Right atrium auricular region (tissue), 2 donors: Measurements from ENCODE around the gene BANP. TPM values are rescaled to one million over a fixed set of nuclear protein-coding genes. Genes with fewer than 3 reads are reported as not detected.

Experiments used
- DNase-seq: peaks from one replicate; pipeline ENCODE4 v3.0.0-alpha.2; 2019; ENCODE audit warnings: low spot score
- H3K27ac ChIP-seq, 2 donors: fragments of 200-600 bp; sonication (generic); 1 replicate in 1 of 2; 2 replicates in 1 of 2; pipeline ENCODE4 v1.5.1; 2016 to 2019
- H3K27me3 ChIP-seq, 2 donors: fragments of 200-600 bp; sonication (generic); one replicate each; pipeline versions ENCODE4 v1.5.1 to v1.6.0; 2017 to 2019
- H3K36me3 ChIP-seq: fragments of 200-600 bp; sonication (generic); one replicate; pipeline ENCODE4 v1.5.1; 2016
- H3K4me1 ChIP-seq, 2 donors: fragments of 200-600 bp; sonication (generic); one replicate each; pipeline versions ENCODE4 v1.5.1 to v1.6.0; 2017 to 2019
- H3K4me3 ChIP-seq, 2 donors: fragments of 200-600 bp; sonication (generic); 1 replicate in 1 of 2; 2 replicates in 1 of 2; pipeline ENCODE4 v1.5.1; 2017 to 2019; ENCODE audit warnings: mild to moderate bottlenecking in 1 of 2, moderate library complexity in 1 of 2
- H3K9me3 ChIP-seq, 2 donors: fragments of 200-600 bp; sonication (generic); one replicate each; pipeline ENCODE4 v1.5.1; 2019
- CTCF ChIP-seq, 2 donors: fragments of 200-600 bp; sonication (generic); IDR thresholded peaks; one replicate each; pipeline ENCODE4 v1.5.1; 2019; ENCODE audit warnings: antibody characterized with exemption in 2 of 2
- total RNA-seq, 2 donors: library from RNA; depleted of rRNA; stranded (reverse); fragments of >200 nt; gene quantifications; one replicate each; pipeline ENCODE4 v1.1.0, GENCODE V29; 2016

Gene BANP
- total RNA-seq, 2 donors from 2014 or later, result 10.4 to 14.4 TPM

- H3K27me3 ChIP-seq, result no peaks in the 10 kb centered on the region
- no peak overlapping the region for H3K4me3 ChIP-seq
- no peak overlapping the region for H3K27ac ChIP-seq
- no peaks in the 10 kb centered on the region for H3K9me3 ChIP-seq
- H3K36me3 ChIP-seq, result no peaks in the 10 kb centered on the region
- peaks cover 0 to 48% of the 10 kb centered on the region in 2 donors for H3K4me1 ChIP-seq
- no peak for TF ChIP-seq CTCF (IDR thresholded peaks at IDR 0.05)
- DNase-seq, result no peak
These were observed 7.4 kb downstream of the BANP start for GRCh38 chr16:87958632-87959031.

- Histone ChIP-seq H3K36me3 (no peaks in the 10 kb centered on the region), H3K4me1 (peaks cover 0 to 48% of the 10 kb centered on the region in 2 donors), H3K9me3 (no peaks in the 10 kb centered on the region), H3K27me3 (no peaks in the 10 kb centered on the region), H3K4me3 (no peak overlapping the region), H3K27ac (no peak overlapping the region)
- no peak for DNase-seq
- TF ChIP-seq CTCF (IDR thresholded peaks at IDR 0.05), result no peak
These were observed 8.3 kb downstream of the BANP start for GRCh38 chr16:87959391-87959990.

- no peak overlapping the region for H3K4me3 ChIP-seq
- H3K4me1 ChIP-seq, result peaks cover 0 to 48% of the 10 kb centered on the region in 2 donors
- no peak for TF ChIP-seq CTCF (IDR thresholded peaks at IDR 0.05)
- H3K9me3 ChIP-seq, result no peaks in the 10 kb centered on the region
- no peak overlapping the region for H3K27ac ChIP-seq
- no peaks in the 10 kb centered on the region for H3K36me3 ChIP-seq
- no peak for DNase-seq
- H3K27me3 ChIP-seq, result no peaks in the 10 kb centered on the region
These were observed 9.1 kb downstream of the BANP start for GRCh38 chr16:87960296-87960695.

DNA sequence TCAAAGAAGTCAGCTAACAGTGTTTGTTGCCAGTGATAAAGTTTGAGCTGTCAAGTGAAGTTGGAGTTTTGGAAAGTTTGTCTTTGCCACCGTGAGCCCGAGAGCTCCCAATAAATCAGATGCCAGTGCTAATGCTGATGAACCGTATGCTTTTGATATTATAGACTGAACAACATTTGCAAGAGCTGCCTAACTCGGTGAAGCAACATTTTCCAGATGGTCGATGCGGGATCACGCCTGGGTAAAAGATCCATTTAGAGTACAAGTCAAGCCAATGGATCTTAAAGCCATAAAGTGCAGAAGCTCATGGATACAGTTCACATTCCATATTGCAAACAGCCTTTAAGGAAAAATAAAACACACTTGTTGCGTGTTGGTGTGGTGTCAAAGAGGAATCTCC, 9.6 kb downstream of the BANP start:
- Histone ChIP-seq H3K4me1 (peaks cover 0 to 48% of the 10 kb centered on the region in 2 donors), H3K27me3 (no peaks in the 10 kb centered on the region), H3K27ac (no peak overlapping the region), H3K36me3 (no peaks in the 10 kb centered on the region), H3K9me3 (no peaks in the 10 kb centered on the region), H3K4me3 (no peak overlapping the region)
- no peak for TF ChIP-seq CTCF (IDR thresholded peaks at IDR 0.05)
- no peak for DNase-seq

- H3K4me1 ChIP-seq, result peaks cover 0 to 48% of the 10 kb centered on the region in 2 donors
- no peak overlapping the region for H3K4me3 ChIP-seq
- no peak for DNase-seq
- H3K9me3 ChIP-seq, result no peaks in the 10 kb centered on the region
- no peak overlapping the region for H3K27ac ChIP-seq
- H3K27me3 ChIP-seq, result no peaks in the 10 kb centered on the region
- no peak for TF ChIP-seq CTCF (IDR thresholded peaks at IDR 0.05)
- no peaks in the 10 kb centered on the region for H3K36me3 ChIP-seq
These were observed 10.4 kb downstream of the BANP start for GRCh38 chr16:87961623-87962022.

- TF ChIP-seq CTCF (IDR thresholded peaks at IDR 0.05), result no peak
- no peak for DNase-seq
- Histone ChIP-seq H3K36me3 (no peaks in the 10 kb centered on the region), H3K4me1 (peaks cover 0 to 47% of the 10 kb centered on the region in 2 donors), H3K27me3 (no peaks in the 10 kb centered on the region), H3K4me3 (no peak overlapping the region), H3K27ac (peak overlapping the region; percentile 58 to 61), H3K9me3 (no peaks in the 10 kb centered on the region)
These were observed 12.2 kb downstream of the BANP start for GRCh38 chr16:87963400-87963799.
